Stimulated activated CD8-positive, alpha-beta memory T cell treated with anti-CD3 and anti-CD28 coated beads, Interleukin-2, amount 100 ng/mL, for 1 hour (primary cell): ENCODE data around the gene KSR2.
"Not testable (repeated sequence)": the region's sequence is repeated elsewhere in the genome, so short reads cannot be mapped to it uniquely, and the experiment has no call there.

Experiments
- DNase-seq, 2 donors: peaks; one replicate each; pipeline ENCODE4 v3.0.0-alpha.2; 2020; ENCODE audit warnings: low read depth in 2 of 2

Gene KSR2

DNA sequence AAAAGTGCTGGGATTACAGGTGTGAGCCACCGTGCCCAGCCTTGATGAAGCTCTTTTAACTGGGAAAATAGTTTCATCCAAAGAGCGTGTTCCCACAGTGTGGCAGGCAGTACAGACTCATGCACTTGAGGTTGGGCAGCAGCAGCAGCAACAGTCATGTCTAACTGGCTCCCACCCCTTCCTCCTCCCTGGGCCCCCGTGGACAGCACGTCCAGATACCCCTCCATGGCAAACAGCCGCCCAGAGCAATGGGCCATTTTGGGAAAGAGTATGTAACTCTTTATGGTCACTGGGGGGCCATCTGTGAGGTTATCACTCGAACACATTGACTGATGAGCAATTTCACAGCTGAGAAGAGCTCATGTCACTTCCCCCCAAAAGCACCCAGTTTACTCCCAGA lies 328.3 kb downstream of the KSR2 start:
- DNase-seq = no peak

DNA sequence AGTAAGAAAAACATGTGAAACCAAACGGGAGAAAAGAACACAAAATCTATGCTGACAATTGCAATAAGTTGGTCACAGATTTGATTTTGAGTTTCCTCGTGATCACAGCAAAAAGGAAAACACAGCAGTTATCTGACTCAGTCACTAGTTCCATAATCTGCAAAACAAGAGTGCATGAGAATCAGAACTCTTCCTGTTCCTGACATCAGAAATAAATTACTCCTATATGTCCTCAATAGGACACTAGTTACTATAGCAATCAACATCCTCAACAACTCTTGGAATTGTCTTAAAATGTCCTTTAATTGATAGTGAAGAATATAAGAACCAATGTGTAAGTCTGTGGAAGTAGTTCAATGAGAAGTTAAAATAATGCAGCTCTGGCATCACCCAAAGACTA lies 339.3 kb downstream of the KSR2 start:
- DNase-seq = no peak

DNA sequence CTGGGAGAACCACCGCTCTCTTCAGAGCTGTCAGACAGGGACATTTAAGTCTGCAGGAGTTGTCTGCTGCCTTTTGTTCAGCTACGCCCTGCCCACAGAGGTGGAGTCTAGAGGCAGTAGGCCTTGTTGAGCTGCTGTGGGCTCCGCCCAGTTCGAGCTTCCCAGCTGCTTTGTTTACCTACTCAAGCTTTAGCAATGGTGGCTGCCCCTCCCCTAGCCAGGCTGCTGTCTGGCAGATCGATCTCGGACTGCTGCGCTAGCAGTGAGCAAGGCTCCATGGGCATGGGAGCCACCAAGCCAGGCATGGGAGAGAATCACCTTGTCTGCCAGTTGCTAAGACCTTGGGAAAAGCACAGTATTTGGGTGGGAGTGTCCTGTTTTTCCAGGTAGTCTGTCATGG lies 340.1 kb downstream of the KSR2 start:
- not testable (repeated sequence) for DNase-seq

DNA sequence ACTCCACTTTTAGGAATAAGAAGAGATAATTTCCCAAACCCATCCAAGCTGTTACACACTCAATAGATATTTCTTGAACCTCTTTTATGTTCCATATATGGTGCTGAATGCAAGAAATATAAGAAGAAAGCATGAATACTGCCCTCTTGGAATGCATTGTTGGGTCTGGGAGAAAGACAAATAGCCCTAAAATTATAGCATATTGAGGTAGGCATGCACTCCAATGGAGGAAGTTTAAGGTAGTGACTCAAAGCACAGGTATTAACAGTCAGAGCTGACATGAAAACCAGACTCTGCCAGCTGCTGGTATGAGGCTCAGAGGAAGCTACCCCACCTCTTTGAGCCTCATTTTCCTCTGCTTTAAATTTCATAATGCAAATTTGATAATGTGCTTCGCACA lies 346.0 kb downstream of the KSR2 start:
- no peak for DNase-seq

DNA sequence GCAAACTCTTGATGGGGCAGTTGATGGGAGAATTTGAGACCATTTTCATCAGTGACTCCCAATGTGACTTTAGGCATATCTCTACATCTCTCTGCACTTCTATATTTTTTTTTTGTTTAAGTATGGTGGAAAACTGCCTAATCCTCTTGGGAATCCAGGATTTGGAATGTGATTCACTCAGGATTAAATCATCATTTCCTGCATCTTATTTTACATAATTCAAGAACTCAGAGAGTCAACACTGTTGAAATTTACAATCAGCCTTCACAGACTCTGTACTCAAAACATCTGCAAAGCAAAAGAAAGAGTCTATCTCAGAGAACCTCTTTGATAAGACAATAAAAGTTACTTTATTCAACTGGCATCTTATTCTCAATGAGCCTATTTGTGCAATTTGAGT lies 346.7 kb downstream of the KSR2 start:
- no peak for DNase-seq

DNA sequence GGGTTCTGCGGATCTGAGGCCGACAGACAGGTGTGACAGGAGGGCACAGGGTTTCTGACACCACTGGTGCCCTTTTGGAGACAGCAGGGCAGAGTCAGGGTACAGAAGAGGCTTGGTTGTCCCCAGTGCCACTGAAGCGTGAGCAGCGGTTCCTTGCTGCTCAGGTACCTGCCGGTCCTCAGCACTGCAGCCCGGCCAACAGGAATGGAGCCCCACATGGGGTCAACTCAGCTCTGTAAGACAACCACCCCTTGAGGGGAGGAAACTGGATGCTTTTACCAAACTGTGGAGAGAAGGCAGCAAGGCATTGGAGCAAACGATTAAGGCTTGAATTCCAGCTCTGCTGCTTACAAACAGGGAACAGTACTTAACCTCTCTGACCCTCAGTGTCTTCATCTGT lies 361.0 kb downstream of the KSR2 start:
- no peak for DNase-seq

DNA sequence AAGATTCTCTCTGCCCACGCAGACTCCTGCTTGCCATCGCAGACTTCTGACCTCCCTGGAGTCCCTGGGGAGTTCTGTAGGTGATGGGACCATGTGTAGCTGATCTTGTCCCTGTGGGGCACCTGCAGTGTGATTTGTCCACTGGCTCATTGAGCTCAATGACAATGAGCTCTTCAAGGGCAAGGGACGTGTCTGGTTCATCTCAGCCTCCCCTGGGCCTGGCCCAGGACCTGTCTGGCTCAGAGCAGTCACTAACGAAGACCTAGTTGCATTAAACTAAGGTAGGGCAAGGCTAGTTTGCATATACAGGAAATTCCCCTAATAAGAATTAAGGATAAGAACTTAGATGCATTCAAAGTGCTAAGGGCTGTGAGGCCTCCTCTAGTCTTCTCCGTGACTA lies 361.8 kb downstream of the KSR2 start:
- no peak for DNase-seq

DNA sequence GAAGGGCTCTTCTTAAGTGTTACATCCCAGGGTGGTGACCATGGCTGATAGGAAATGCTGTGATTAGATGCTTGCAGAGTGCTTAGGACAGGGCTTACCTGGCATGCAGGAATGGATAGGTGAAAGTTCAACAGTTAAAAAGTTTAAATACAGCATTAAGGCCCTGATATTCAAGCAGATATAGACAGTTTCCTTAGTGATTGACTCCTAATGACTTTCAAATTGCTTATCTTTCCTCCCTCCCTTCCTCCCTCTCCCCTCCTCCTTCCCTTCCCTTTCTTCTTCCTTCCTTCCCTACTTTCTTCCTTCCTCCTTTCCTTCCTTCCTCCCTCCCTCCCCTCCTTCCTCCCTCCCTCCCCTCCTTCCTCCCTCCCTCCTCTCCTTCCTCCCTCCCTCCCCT lies 362.8 kb downstream of the KSR2 start:
- no peak for DNase-seq

DNA sequence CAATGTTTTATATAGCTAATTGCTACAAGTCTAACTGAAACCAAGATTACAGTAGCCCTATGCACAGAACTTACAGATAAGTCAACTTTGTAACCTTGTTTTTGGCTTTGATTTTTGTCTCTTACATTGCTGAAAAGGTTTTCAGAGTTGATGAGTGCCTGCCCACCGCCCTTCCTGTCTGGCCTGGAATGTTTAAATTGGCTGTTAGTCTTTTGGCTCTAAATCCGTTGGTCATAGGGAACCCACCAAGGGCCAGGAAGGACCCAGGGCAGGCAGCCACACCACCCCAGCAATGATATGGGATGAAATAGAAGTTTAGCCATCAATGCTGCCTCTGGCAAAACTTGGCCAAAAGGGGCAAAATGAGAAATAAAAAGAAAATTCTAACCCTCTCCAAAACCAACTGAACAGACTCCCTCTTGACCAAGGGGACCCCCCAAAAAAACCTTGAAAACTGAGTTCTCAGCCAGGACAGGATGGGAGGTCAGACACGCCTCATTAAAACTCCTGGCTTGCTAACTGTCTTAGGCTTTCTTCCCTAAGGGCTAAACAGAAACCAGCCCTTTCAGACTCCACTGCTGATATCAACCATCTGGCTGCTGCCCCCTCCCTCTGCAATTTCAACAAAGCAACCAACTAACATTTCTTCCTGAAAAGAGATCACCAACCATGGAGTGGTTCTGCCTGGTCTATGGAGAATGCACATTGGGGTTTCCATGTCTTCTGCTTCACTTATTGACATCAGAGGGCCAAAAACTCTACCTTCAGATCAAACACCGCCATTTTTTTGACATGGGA lies 365.3 kb downstream of the KSR2 start:
- no peak for DNase-seq

DNA sequence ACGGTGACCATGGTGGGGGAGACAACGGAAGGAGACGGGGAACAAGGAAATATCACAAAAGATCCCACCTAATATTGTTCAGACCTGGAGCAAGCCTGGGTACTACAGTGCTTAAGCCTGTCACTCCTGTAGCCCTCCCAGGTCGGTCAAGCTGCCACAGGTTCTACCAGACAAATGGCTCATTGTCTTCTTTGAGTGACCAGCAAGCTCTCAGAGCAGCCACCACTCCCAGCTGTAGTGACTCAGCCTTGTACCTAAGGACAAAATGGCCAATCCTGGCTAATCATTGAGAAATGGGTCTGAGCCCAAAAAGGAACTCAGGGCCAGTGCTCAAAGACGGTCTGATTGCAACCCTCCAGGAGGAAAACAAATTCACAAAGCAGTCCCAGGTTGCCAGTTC lies 368.9 kb downstream of the KSR2 start:
- no peak for DNase-seq

DNA sequence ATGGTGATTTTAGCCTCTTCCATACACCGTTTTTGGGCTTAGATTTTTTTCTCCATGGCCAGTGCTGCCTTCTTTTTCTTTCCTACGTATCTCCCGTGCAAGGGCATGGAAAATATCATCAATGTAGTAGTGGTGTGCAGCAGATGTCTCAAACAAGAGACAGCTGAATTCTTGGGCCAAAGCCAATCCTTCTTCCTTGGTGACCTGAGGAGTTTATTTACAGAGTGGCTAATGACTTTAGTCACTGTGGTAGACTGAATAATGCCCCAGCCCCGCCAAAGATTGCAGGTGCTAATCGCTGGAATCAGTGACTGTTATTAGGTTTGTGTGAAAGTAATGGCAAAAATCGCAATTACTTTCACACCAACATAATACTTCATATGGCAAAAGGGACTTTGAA lies 371.8 kb downstream of the KSR2 start:
- DNase-seq = no peak

DNA sequence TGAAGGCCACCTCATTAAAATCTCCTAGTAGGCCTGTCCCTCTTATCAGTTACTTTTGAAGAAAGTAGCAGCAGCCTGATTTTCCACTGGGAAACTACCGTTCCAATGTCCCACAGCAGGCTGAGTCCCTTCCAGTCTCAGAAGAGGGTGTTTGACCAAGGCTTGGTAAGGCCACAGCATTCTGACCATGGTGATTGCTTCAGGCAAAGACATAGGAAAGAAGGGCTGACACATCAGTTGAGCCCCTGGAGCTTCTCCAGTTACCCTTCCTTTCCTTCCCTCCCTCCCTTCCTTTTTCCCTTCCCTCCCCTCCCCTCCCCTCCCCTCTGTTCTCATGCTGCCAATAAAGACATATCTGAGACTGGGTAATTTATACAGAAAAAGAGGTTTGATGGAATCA lies 373.0 kb downstream of the KSR2 start:
- DNase-seq = no peak

DNA sequence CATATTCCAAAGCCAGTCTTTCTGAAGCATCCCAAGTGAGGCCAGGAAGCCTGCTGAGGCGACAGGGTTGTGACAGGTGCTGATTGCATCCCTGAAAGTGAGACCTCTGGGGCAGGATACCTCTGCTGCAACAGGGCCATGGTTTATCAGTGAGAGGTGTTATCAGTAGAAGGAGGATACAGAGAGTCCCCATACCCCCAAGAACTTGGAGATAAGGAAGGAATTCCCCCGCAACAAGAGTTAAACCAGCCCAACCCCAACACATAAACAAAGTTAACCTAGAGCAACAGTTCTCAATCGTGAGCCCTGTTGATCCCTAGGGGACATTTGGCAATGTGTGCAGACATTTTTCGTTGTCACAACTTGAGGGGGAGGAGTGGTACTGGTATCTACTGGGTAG lies 374.3 kb downstream of the KSR2 start:
- no peak for DNase-seq

DNA sequence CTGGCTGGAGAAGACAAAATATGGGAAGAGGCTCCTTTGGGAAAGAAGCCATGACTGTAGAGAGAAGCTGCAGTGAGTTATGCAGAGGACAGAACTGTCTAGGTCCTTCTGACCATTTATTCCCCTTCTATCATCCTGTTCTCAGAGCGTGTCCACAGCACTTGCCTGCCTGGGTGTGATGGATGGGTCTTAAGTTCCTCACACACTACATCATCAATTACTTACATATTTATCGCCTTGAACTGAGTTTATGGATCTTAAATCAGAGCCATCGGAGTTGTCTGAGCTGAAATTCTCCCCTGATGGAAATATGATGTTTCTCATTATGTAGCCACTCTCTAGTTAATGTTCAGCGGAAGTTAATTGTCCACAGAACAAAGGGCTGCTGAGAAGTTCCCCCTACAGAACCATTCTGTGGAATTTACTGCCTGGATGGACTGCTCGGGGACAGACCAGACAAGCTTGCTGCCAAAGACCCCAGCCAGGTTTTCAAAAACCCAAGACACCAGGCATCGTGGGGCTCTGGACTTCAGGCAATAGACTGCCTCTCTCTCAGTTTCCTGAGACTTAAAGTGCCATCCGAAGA lies 374.9 kb downstream of the KSR2 start:
- DNase-seq = no peak

DNA sequence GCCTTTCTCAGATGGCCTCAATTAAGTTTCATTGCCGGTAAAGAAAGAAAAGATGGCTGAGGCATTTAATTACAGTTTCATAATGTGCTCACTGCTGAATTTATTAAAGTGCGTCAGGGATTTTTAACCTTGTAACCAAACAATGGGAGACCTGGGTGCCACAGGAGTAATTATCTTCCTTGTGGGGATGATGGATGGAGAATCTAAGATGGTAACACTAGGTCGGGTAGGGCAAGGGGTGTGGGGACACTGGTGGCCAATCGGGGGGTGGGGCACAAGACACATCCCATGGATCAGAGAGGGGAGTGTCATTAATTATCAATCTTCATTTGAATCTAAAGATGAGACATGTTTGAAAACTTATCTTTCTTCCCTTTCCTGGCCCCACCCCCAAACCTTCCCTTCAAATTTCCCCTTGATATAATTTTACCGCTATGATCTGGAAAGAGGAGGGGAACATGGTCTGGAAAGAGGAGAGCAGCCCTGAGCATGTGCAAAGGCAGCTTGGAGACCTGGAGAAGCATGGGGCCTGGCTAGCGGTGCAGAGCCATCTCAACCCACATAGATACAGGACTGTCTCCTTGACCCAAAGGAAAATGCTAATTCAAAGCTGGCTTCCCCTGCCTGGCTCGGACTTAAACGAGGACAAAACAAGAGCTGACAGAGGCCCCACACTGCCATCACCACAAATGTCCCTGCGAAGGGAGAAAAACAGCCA lies 376.0 kb downstream of the KSR2 start:
- no peak for DNase-seq

DNA sequence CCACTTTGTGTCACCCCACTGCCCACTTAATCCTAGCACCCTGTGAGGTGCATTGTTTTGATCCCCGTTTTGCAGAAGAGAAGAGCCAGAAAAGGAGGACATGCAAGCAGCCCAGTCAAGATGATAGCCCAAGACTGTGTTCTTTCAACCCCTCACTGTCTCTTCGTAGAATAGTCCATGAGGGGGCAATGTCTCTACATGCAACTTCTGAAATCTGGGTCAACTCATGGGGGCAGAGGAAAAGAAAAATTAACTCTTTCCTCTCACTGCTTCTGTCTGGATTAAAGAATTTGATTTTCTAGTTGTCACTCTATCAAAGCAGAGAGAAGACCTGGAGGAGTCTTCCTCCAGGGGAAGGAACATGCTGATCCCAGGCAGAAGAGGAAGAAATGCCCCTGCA lies 377.8 kb downstream of the KSR2 start:
- no peak for DNase-seq

DNA sequence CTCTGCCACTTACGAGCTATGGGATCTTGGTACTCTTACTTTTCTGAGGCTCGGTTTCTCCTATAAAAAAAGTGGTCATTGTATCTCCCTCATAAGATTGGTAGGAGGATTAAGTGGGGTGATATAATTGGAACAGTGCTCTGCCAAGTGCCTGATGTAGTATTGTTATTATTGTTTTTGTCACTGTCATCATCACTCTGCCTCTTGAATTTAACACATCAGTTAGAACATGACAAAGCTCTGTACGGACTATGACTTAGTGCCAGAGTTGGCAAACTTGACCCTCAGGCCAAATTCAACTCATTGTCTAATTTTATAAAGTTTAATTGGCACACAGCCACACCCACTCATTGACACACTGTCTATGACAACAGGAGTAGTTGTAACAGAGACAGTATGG lies 378.4 kb downstream of the KSR2 start:
- no peak for DNase-seq

DNA sequence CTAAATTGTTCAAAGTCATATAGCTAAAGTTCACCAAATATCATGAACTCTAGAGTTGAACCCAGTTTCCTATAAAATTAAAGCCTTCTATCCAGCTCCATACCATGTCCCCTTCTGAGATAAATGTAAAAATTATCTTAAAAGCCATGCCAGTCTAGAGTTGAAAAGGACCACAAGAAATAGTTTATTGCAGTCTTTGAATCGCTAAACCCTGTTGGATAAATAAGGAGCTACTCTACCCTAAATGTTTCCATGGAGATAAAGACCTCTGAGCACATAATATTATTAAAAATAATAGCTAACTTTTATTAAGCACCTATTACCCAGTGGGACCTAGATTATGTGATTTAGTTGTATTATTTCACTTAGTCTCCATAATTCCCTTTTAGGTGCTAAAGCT lies 379.8 kb downstream of the KSR2 start:
- no peak for DNase-seq

DNA sequence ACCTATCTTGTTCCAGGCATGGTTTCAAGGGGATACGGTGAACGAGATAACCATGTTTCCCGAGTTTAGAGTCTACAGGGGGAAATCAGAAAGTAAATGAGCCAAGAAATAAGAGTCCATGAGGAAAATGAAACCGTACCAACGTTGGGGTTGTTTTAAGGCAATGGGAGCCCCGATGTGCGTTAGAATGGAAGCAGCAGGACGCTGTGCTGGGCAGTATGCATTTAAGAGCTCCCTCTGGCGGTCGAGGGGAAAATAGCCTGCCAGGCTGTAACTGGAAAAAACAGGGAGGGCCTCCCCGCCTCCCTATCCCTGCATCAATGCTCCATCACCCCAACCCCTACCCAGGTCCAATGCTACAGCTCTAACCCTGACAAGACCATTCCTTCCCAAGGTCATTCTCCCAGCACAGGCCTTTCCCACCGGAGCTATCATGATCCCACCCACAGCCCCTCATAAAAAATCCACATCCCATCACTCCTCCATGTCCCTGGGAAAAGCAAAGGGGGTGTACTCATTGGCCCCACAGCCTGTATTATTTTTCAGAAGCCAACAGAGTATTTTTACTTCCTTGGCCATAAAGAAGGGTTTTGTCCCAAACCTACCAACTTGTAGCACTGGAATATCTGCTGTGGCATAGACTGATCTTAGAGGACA lies 381.0 kb downstream of the KSR2 start:
- peak in 1 of 2 donors; percentile 12 for DNase-seq

DNA sequence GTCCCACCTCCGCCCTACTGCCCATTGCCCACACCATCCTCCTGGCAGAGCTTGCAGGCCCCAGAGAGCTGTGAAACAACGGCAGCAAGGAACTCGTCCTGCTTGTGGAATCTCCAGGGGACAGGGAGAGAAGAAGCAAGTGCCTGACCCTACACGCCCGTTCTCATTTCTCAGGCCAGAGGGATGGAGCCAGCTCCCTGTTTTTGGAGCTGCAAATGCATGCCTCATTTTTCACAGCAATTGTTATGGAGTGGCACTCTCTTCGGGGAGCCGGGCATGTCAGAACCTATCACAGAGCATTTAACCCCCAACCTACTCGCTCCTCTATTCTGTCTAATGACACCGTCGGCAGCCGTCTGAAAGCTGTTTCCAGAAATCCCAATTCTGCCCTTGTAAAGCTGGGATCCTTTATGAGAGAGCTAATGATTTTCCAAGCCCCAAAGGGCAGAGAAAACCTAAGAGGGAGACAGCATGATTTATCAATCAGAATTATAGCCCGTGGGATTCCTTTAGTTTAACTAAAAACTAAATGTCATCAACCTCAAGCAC lies 385.0 kb downstream of the KSR2 start:
- no peak for DNase-seq

DNA sequence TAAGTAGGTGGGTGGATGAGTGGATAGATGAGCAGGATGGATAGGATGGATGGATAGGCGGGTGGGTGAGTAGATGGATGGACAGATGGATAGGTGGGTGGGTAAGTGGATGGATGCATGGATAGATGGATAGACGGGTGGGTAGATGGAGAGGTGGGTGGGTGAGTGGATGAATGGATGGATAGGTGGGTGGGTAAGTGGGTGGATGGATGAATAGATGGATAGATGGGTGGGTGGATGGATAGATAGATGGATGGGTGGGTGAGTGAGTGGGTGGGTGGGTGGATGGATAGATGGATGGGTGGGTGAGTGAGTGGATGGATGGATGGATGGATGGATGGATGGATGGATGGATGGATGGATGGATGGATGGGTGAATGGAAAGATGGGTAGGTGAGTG lies 385.7 kb downstream of the KSR2 start:
- DNase-seq = no peak

DNA sequence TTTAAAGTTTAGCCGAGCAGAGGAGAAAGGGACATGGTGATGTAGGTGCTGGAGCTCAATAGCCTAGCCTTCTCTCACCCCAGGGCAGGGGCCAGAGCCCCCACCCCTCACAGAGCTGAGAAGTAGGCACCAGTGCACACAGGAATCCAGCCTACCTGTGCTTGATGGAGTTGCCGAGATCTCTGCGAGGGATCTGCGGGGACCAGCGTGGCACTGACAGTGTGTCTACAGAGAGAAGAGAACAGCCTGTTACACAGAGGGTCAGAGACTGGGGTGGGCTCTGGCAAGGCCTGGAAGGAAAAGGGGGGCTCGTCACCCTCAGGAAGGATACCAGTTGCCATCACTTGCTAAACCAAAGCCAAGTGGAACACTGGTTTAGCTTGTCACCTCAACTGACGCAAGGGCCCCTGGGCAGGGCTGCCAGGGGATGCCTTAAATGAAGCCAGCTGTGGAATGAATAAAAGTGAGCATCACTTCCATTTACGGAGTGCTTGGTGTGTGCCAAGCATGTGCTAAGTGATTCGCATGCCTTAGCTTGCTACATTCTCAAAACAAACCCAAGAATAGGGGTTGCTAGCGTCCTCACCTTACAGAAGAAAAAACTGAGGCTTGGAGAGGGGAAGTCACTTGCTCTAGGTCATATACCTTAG lies 386.5 kb downstream of the KSR2 start:
- no peak for DNase-seq
